Measurements from ENCODE around the gene SLC35E2B.

SLC35E2B gene

DNA sequence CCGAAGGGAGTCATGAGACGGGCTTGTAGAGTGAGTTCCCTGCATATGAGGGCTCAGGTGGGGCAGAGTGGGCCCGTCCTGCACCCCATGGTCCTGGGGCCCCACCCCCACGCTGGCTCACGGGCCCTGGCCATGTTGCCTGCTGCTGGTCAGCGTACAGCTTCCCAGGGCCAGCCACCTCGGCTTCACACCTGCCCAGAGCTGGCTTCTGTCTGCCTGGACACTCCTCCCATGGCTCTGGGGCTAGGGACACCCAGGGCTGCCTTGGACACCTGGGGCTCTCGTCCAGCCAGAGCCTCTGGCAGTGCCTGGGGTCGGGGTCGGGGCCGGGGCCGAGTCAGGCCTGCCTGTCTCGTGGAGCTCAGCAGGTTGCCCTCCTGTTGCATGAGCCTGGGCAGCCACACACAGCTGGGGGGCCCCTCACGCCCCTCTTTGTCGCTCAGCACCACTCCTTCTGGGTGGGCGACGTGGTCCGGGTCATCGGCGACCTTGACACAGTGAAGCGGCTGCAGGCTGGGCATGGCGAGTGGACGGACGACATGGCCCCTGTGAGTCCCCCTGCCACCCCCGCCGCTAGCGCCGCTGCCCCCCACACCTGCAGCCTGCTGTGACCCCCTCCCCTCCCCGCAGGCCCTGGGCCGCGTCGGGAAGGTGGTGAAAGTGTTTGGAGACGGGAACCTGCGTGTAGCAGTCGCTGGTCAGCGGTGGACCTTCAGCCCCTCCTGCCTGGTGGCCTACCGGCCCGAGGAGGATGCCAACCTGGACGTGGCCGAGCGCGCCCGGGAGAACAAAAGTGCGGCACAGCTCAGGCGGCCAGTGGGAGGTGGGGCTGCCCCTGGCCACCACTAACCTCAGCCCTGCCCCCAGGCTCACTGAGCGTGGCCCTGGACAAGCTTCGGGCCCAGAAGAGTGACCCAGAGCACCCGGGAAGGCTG lies 66.1 kb downstream of the SLC35E2B start:
- no peak overlapping the region for H3K9ac ChIP-seq (ENCODE audit: low read length)
- no peak overlapping the region for H3K4me2 ChIP-seq (ENCODE audit: low read length)
- no peaks in the 10 kb centered on the region for H3K9me3 ChIP-seq (ENCODE audit: low read length)
- H3K27me3 ChIP-seq (ENCODE audit: insufficient read depth, low read length): no peaks in the 10 kb centered on the region
- H4K20me1 ChIP-seq (ENCODE audit: insufficient read depth, low read length): no peaks in the 10 kb centered on the region
- H3K79me2 ChIP-seq (ENCODE audit: insufficient read depth, low read length): no peaks in the 10 kb centered on the region
- no peak overlapping the region for H3K4me3 ChIP-seq (ENCODE audit: low read depth, low read length, poor library complexity, severe bottlenecking)
- H3K27ac ChIP-seq (ENCODE audit: low read depth, low read length, poor library complexity, severe bottlenecking): no peak overlapping the region
- no peaks in the 10 kb centered on the region for H3F3A ChIP-seq (ENCODE audit: insufficient read depth, low read length)
- H3K36me3 ChIP-seq (ENCODE audit: insufficient read depth, low read length): no peaks in the 10 kb centered on the region
- no peak overlapping the region for H2AFZ ChIP-seq (ENCODE audit: low read length)
- H3K4me1 ChIP-seq (ENCODE audit: insufficient read depth, low read length, severe bottlenecking): peaks cover 29% of the 10 kb centered on the region
- H3K9me2 ChIP-seq (ENCODE audit: low read depth, low read length): no peaks in the 10 kb centered on the region
- TF ChIP-seq EZH2 (IDR thresholded peaks at IDR 0.05; ENCODE audit: borderline replicate concordance, low read length): no peak
- TF ChIP-seq, protein P1, sequence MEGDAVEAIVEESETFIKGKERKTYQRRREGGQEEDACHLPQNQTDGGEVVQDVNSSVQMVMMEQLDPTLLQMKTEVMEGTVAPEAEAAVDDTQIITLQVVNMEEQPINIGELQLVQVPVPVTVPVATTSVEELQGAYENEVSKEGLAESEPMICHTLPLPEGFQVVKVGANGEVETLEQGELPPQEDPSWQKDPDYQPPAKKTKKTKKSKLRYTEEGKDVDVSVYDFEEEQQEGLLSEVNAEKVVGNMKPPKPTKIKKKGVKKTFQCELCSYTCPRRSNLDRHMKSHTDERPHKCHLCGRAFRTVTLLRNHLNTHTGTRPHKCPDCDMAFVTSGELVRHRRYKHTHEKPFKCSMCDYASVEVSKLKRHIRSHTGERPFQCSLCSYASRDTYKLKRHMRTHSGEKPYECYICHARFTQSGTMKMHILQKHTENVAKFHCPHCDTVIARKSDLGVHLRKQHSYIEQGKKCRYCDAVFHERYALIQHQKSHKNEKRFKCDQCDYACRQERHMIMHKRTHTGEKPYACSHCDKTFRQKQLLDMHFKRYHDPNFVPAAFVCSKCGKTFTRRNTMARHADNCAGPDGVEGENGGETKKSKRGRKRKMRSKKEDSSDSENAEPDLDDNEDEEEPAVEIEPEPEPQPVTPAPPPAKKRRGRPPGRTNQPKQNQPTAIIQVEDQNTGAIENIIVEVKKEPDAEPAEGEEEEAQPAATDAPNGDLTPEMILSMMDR (IDR thresholded peaks at IDR 0.05; ENCODE audit: low read length): no peak

DNA sequence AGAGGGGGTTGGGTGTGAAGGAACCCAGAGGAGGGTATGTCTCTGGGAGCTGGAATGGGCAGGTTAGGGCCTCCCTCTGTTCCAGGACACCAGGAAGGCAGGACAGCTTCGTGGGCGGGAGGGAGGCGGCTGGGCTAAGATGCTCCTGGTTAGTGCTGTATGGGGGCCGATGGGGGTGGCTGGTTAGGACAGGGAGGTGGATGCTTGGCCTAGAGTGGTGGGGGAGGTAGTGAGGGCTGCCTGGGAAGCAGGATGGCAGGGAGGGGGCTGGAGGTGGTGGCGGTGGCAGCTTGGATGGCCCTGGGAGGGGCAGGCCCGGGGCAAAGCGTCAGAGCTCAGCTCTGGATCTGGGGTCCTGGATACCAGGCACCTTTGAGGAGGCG lies 66.8 kb downstream of the SLC35E2B start:
- H3K4me3 ChIP-seq (ENCODE audit: low read depth, low read length, poor library complexity, severe bottlenecking): no peak overlapping the region
- H2AFZ ChIP-seq (ENCODE audit: low read length): no peak overlapping the region
- H3K9me2 ChIP-seq (ENCODE audit: low read depth, low read length): no peaks in the 10 kb centered on the region
- TF ChIP-seq, protein P1 (IDR thresholded peaks at IDR 0.05; ENCODE audit: low read length): no peak
- TF ChIP-seq EZH2 (IDR thresholded peaks at IDR 0.05; ENCODE audit: borderline replicate concordance, low read length): no peak
- no peaks in the 10 kb centered on the region for H3K9me3 ChIP-seq (ENCODE audit: low read length)
- H4K20me1 ChIP-seq (ENCODE audit: insufficient read depth, low read length): no peaks in the 10 kb centered on the region
- no peak overlapping the region for H3K9ac ChIP-seq (ENCODE audit: low read length)
- no peaks in the 10 kb centered on the region; the same call in 1 of the 2 replicates for H3K27me3 ChIP-seq (ENCODE audit: insufficient read depth, low read length)
- no peaks in the 10 kb centered on the region for H3K79me2 ChIP-seq (ENCODE audit: insufficient read depth, low read length)
- H3K4me1 ChIP-seq (ENCODE audit: insufficient read depth, low read length, severe bottlenecking): peaks cover 28% of the 10 kb centered on the region
- no peak overlapping the region for H3K4me2 ChIP-seq (ENCODE audit: low read length)
- H3K27ac ChIP-seq (ENCODE audit: low read depth, low read length, poor library complexity, severe bottlenecking): no peak overlapping the region
- H3F3A ChIP-seq (ENCODE audit: insufficient read depth, low read length): no peaks in the 10 kb centered on the region
- H3K36me3 ChIP-seq (ENCODE audit: insufficient read depth, low read length): no peaks in the 10 kb centered on the region

DNA sequence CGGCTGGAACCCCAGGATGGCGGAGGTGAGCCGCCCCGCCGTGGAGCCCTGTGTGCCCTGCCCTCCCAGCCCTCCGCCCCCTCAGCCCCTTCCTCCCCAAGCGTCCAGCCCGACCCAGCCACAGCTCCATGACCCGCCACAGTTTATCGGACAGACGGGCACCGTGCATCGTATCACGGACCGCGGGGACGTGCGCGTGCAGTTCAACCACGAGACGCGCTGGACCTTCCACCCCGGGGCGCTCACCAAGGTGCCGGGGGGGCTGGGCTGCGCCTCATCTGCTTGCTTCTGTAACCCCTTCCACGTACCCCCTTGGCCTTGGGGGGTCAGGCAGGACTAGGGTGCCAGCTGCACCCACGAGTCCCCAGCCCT lies 67.2 kb downstream of the SLC35E2B start:
- no peaks in the 10 kb centered on the region for H3K9me2 ChIP-seq (ENCODE audit: low read depth, low read length)
- H3K4me2 ChIP-seq (ENCODE audit: low read length): no peak overlapping the region
- H3K79me2 ChIP-seq (ENCODE audit: insufficient read depth, low read length): no peaks in the 10 kb centered on the region
- no peaks in the 10 kb centered on the region for H3K36me3 ChIP-seq (ENCODE audit: insufficient read depth, low read length)
- peaks cover 24% of the 10 kb centered on the region for H3K4me1 ChIP-seq (ENCODE audit: insufficient read depth, low read length, severe bottlenecking)
- TF ChIP-seq, protein P1 (IDR thresholded peaks at IDR 0.05; ENCODE audit: low read length): no peak
- TF ChIP-seq EZH2 (IDR thresholded peaks at IDR 0.05; ENCODE audit: borderline replicate concordance, low read length): no peak
- no peak overlapping the region for H3K27ac ChIP-seq (ENCODE audit: low read depth, low read length, poor library complexity, severe bottlenecking)
- no peaks in the 10 kb centered on the region for H3F3A ChIP-seq (ENCODE audit: insufficient read depth, low read length)
- H4K20me1 ChIP-seq (ENCODE audit: insufficient read depth, low read length): no peaks in the 10 kb centered on the region
- no peak overlapping the region for H2AFZ ChIP-seq (ENCODE audit: low read length)
- H3K27me3 ChIP-seq (ENCODE audit: insufficient read depth, low read length): no peaks in the 10 kb centered on the region; the same call in 1 of the 2 replicates
- H3K9ac ChIP-seq (ENCODE audit: low read length): no peak overlapping the region
- H3K9me3 ChIP-seq (ENCODE audit: low read length): no peaks in the 10 kb centered on the region
- H3K4me3 ChIP-seq (ENCODE audit: low read depth, low read length, poor library complexity, severe bottlenecking): no peak overlapping the region
